HEK293 (cell line): ENCODE results near the gene DUSP18.

Experiments used
- GLIS2 ChIP-seq: fragments of 450-650 bp; formaldehyde crosslinking; IDR thresholded peaks from 2 replicates; pipeline ENCODE4 v1.5.1; 2016; ENCODE audit warnings: missing biosample characterization, missing genetic modification characterization
- INSM2 ChIP-seq: fragments of 450-650 bp; formaldehyde crosslinking; IDR thresholded peaks from 2 replicates; pipeline ENCODE4 v1.5.1; 2016; ENCODE audit warnings: missing biosample characterization, missing genetic modification characterization
- KLF10 ChIP-seq: fragments of 450-650 bp; IDR thresholded peaks from 2 replicates; pipeline ENCODE4 v1.5.1; 2018; ENCODE audit warnings: missing biosample characterization, mild to moderate bottlenecking, missing genetic modification characterization
- KLF8 ChIP-seq: fragments of 450-650 bp; formaldehyde crosslinking; IDR thresholded peaks from 2 replicates; pipeline ENCODE4 v1.5.1; 2016; ENCODE audit warnings: missing biosample characterization, missing genetic modification characterization
- PBX3 ChIP-seq: sonication (generic); formaldehyde crosslinking; IDR thresholded peaks from 2 replicates; pipeline ENCODE4 v1.8.1; 2022; ENCODE audit warnings: mild to moderate bottlenecking, moderate library complexity, missing genetic modification reagents
- PRDM1 ChIP-seq: fragments of 450-650 bp; formaldehyde crosslinking; IDR thresholded peaks from 2 replicates; pipeline ENCODE4; 2016; ENCODE audit warnings: missing biosample characterization, missing genetic modification characterization
- PRDM6 ChIP-seq: fragments of 450-650 bp; formaldehyde crosslinking; IDR thresholded peaks from 2 replicates; pipeline ENCODE4 v1.5.1; 2017; ENCODE audit warnings: missing biosample characterization, missing genetic modification characterization
- SCRT2 ChIP-seq: fragments of 450-650 bp; formaldehyde crosslinking; IDR thresholded peaks from 2 replicates; pipeline ENCODE4 v1.5.1; 2016; ENCODE audit warnings: missing biosample characterization, missing genetic modification characterization
- WT1 ChIP-seq: fragments of 450-650 bp; formaldehyde crosslinking; IDR thresholded peaks from 2 replicates; pipeline ENCODE4 v1.5.1; 2016; ENCODE audit warnings: missing biosample characterization, missing genetic modification characterization
- ZFP69B ChIP-seq: fragments of 450-650 bp; formaldehyde crosslinking; IDR thresholded peaks from 2 replicates; pipeline ENCODE4 v1.5.1; 2016; ENCODE audit warnings: missing biosample characterization, missing genetic modification characterization
- ZIC2 ChIP-seq: fragments of 450-650 bp; formaldehyde crosslinking; IDR thresholded peaks from 2 replicates; pipeline ENCODE4 v1.5.1; 2016; ENCODE audit warnings: missing biosample characterization, missing genetic modification characterization
- ZNF121 ChIP-seq: fragments of 450-650 bp; formaldehyde crosslinking; IDR thresholded peaks from 2 replicates; pipeline ENCODE4 v1.5.1; 2016; ENCODE audit warnings: missing biosample characterization, missing genetic modification characterization
- ZNF138 ChIP-seq: fragments of 450-650 bp; formaldehyde crosslinking; IDR thresholded peaks from 2 replicates; pipeline ENCODE4 v1.5.1; 2016; ENCODE audit warnings: missing biosample characterization, missing genetic modification characterization, borderline replicate concordance
- ZNF169 ChIP-seq: fragments of 450-650 bp; formaldehyde crosslinking; IDR thresholded peaks from 2 replicates; pipeline ENCODE4 v1.5.1; 2016; ENCODE audit warnings: missing biosample characterization, missing genetic modification characterization
- ZNF175 ChIP-seq: fragments of 450-650 bp; formaldehyde crosslinking; IDR thresholded peaks from 2 replicates; pipeline ENCODE4 v1.5.1; 2016; ENCODE audit warnings: missing biosample characterization, missing genetic modification characterization
- ZNF2 ChIP-seq: fragments of 450-650 bp; formaldehyde crosslinking; IDR thresholded peaks from 2 replicates; pipeline ENCODE4 v1.5.1; 2016; ENCODE audit warnings: missing biosample characterization, missing genetic modification characterization
- ZNF202 ChIP-seq: fragments of 450-650 bp; formaldehyde crosslinking; IDR thresholded peaks from 2 replicates; pipeline ENCODE4 v1.5.1; 2016; ENCODE audit warnings: missing biosample characterization, missing genetic modification characterization, borderline replicate concordance
- ZNF214 ChIP-seq: fragments of 450-650 bp; formaldehyde crosslinking; IDR thresholded peaks from 2 replicates; pipeline ENCODE4 v1.5.1; 2017; ENCODE audit warnings: missing biosample characterization, mild to moderate bottlenecking, missing genetic modification characterization, borderline replicate concordance
- ZNF248 ChIP-seq: fragments of 450-650 bp; formaldehyde crosslinking; IDR thresholded peaks from 2 replicates; pipeline ENCODE4 v1.5.1; 2017; ENCODE audit warnings: missing biosample characterization, missing genetic modification characterization
- ZNF292 ChIP-seq: fragments of 450-650 bp; formaldehyde crosslinking; IDR thresholded peaks from 2 replicates; pipeline ENCODE4 v1.5.1; 2016; ENCODE audit warnings: low read depth, missing biosample characterization, missing genetic modification characterization, borderline replicate concordance
- ZNF37A ChIP-seq: fragments of 450-650 bp; IDR thresholded peaks from 2 replicates; pipeline ENCODE4 v1.5.1; 2018; ENCODE audit warnings: missing biosample characterization, missing genetic modification characterization
- ZNF398 ChIP-seq: fragments of 450-650 bp; formaldehyde crosslinking; IDR thresholded peaks from 2 replicates; pipeline ENCODE4 v1.5.1; 2017; ENCODE audit warnings: missing biosample characterization, missing genetic modification characterization
- ZNF423 ChIP-seq: fragments of 450-650 bp; formaldehyde crosslinking; IDR thresholded peaks from 2 replicates; pipeline ENCODE4 v1.5.1; 2016; ENCODE audit warnings: missing biosample characterization, missing genetic modification characterization
- ZNF571 ChIP-seq: fragments of 450-650 bp; formaldehyde crosslinking; IDR thresholded peaks from 2 replicates; pipeline ENCODE4 v1.5.0; 2017; ENCODE audit warnings: missing biosample characterization, missing genetic modification characterization
- ZNF600 ChIP-seq: fragments of 450-650 bp; formaldehyde crosslinking; IDR thresholded peaks from 2 replicates; pipeline ENCODE4 v1.5.1; 2016; ENCODE audit warnings: missing biosample characterization, missing genetic modification characterization
- ZNF629 ChIP-seq: fragments of 450-650 bp; formaldehyde crosslinking; IDR thresholded peaks from 2 replicates; pipeline ENCODE4 v1.5.1; 2017; ENCODE audit warnings: missing biosample characterization, missing genetic modification characterization
- ZNF639 ChIP-seq: fragments of 450-650 bp; formaldehyde crosslinking; IDR thresholded peaks from 2 replicates; pipeline ENCODE4 v1.5.1; 2016; ENCODE audit warnings: missing biosample characterization, missing genetic modification characterization
- ZNF658 ChIP-seq: fragments of 450-650 bp; formaldehyde crosslinking; IDR thresholded peaks from 2 replicates; pipeline ENCODE4; 2016; ENCODE audit warnings: missing biosample characterization, missing genetic modification characterization
- ZNF692 ChIP-seq: fragments of 450-650 bp; formaldehyde crosslinking; IDR thresholded peaks from 2 replicates; pipeline ENCODE4 v1.5.1; 2016; ENCODE audit warnings: missing biosample characterization, missing genetic modification characterization
- ZNF701 ChIP-seq: fragments of 450-650 bp; formaldehyde crosslinking; IDR thresholded peaks from 2 replicates; pipeline ENCODE4 v1.5.1; 2016; ENCODE audit warnings: missing biosample characterization, missing genetic modification characterization
- ZNF776 ChIP-seq: fragments of 450-650 bp; formaldehyde crosslinking; IDR thresholded peaks from 2 replicates; pipeline ENCODE4 v1.5.0; 2017; ENCODE audit warnings: missing biosample characterization, missing genetic modification characterization, borderline replicate concordance
- ZNF792 ChIP-seq: fragments of 450-650 bp; formaldehyde crosslinking; IDR thresholded peaks from 2 replicates; pipeline ENCODE4 v1.5.1; 2016; ENCODE audit warnings: missing biosample characterization, missing genetic modification characterization
- ZNF843 ChIP-seq: fragments of 450-650 bp; formaldehyde crosslinking; IDR thresholded peaks from 2 replicates; pipeline ENCODE4 v1.5.1; 2016; ENCODE audit warnings: missing biosample characterization, missing genetic modification characterization
- ZSCAN23 ChIP-seq: fragments of 450-650 bp; formaldehyde crosslinking; IDR thresholded peaks from 2 replicates; pipeline ENCODE4 v1.5.1; 2016; ENCODE audit warnings: missing biosample characterization, missing genetic modification characterization

Gene DUSP18

GRCh38 chr22:30694171-30694639 is 26.5 kb upstream of the DUSP18 start (continued):
- peak; percentile 54 for TF ChIP-seq ZNF398 (tag by site-specific recombination)
- TF ChIP-seq ZNF776 (tag by site-specific recombination), result no peak
- TF ChIP-seq SCRT2, result no peak
- TF ChIP-seq ZSCAN23 (tag by site-specific recombination), result no peak
- no peak for TF ChIP-seq PBX3 (CRISPR knock-in tag)
- no peak for TF ChIP-seq ZNF2
- no peak for TF ChIP-seq ZNF571 (tag by site-specific recombination)
- TF ChIP-seq KLF10, result no peak
- TF ChIP-seq ZNF701, result no peak
- TF ChIP-seq ZNF843 (tag by site-specific recombination), result no peak
- TF ChIP-seq INSM2 (tag by site-specific recombination), result no peak
- no peak; the same call in 1 of the 2 replicates for TF ChIP-seq KLF8 (tag by site-specific recombination)
- TF ChIP-seq ZNF169 (tag by site-specific recombination), result no peak
- TF ChIP-seq PRDM6 (tag by site-specific recombination), result no peak
- TF ChIP-seq ZNF175 (tag by site-specific recombination), result no peak
- TF ChIP-seq ZNF629 (tag by site-specific recombination), result peak; percentile 63; the same call in 1 of the 2 replicates
- TF ChIP-seq ZNF423 (tag by site-specific recombination), result peak; percentile 69; the same call in 1 of the 2 replicates
- TF ChIP-seq ZNF692 (tag by site-specific recombination), result peak; percentile 54; the same call in 1 of the 2 replicates
- no peak for TF ChIP-seq ZNF639
- TF ChIP-seq ZNF658 (tag by site-specific recombination), result no peak
- TF ChIP-seq PRDM1 (tag by site-specific recombination), result no peak
- TF ChIP-seq ZNF600 (tag by site-specific recombination), result 0 out of 2 replicates have a peak, but pooled peaks have one; percentile 19
- TF ChIP-seq ZFP69B (tag by site-specific recombination), result no peak
- no peak for TF ChIP-seq ZNF214 (tag by site-specific recombination)
- TF ChIP-seq ZNF37A (tag by site-specific recombination), result no peak
- TF ChIP-seq ZNF121, result no peak
- TF ChIP-seq ZNF202 (tag by site-specific recombination), result no peak
- TF ChIP-seq GLIS2, result peak; percentile 96
- TF ChIP-seq ZNF292 (tag by site-specific recombination), result no peak
- no peak for TF ChIP-seq ZNF248 (tag by site-specific recombination)
- no peak for TF ChIP-seq ZNF138 (tag by site-specific recombination)
- TF ChIP-seq WT1 (tag by site-specific recombination), result no peak
- no peak for TF ChIP-seq ZNF792 (tag by site-specific recombination)
- peak; percentile 14; the same call in 1 of the 2 replicates for TF ChIP-seq ZIC2 (tag by site-specific recombination)
